Left lung (tissue), 10 donors: Measurements from ENCODE around the gene SV2C. TPM values are rescaled to one million over a fixed set of nuclear protein-coding genes. Genes with fewer than 3 reads are reported as not detected.

Experiments used
- ATAC-seq: fragments of 200-7000 bp; cut with Tn5 transposase; one replicate; pipeline ENCODE4 v1.9.1; 2020; ENCODE audit warnings: moderate library complexity
- DNase-seq, 4 donors: peaks; one replicate each; pipeline ENCODE4 v3.0.0-alpha.2; 2013 to 2020
- H3K27ac ChIP-seq, 2 donors: fragments of 200-600 bp; sonication (generic) in 1 of 2; one replicate each; pipeline versions ENCODE4 v1.5.0 to v1.8.0; 2020 to 2021
- H3K27me3 ChIP-seq, 2 donors: fragments of 200-600 bp; sonication (generic) in 1 of 2; one replicate each; pipeline versions ENCODE4 v1.5.0 to v1.8.0; 2020 to 2021
- H3K36me3 ChIP-seq, 2 donors: fragments of 200-600 bp; sonication (generic) in 1 of 2; one replicate each; pipeline versions ENCODE4 v1.5.0 to v1.8.0; 2020 to 2021
- H3K4me1 ChIP-seq, 2 donors: fragments of 200-600 bp; one replicate each; pipeline ENCODE4 v1.8.0; 2021
- H3K4me3 ChIP-seq, 2 donors: fragments of 200-600 bp; sonication (generic) in 1 of 2; one replicate each; pipeline versions ENCODE4 v1.5.0 to v1.8.0; 2020 to 2021; ENCODE audit warnings: mild to moderate bottlenecking in 1 of 2
- H3K9me3 ChIP-seq, 2 donors: fragments of 200-600 bp; sonication (generic) in 1 of 2; one replicate each; pipeline versions ENCODE4 v1.5.0 to v1.8.0; 2020 to 2021
- intact Hi-C, 2 donors: fragments of 100-400 bp; cut with DNase I; formaldehyde crosslinking; loops; one replicate each; pipeline versions ENCODE4 v1.11.2 to v1.14.2; 2022
- polyA plus RNA-seq, 6 donors: library from polyadenylated mRNA; unstranded; fragments of 120-200 nt; gene quantifications; one replicate each; pipeline ENCODE4 v1.2.1, GENCODE V29; 2013; ENCODE audit not compliant: insufficient read length in 6 of 6
- total RNA-seq, 2 donors: library from RNA; stranded (reverse); fragmentation: NEBNext Ultra II Directional; extraction: Animal tissue kit (Norgen Biotek cat#: 25700); gene quantifications; one replicate each; pipeline ENCODE4 v1.2.1, GENCODE V29; 2021
- TF ChIP-seq, protein P1 (sequence below), 2 donors: fragments of 200-600 bp; sonication (generic) in 1 of 2; IDR thresholded peaks; one replicate each; pipeline versions ENCODE4 v1.5.0 to v1.8.0; 2021; ENCODE audit warnings: antibody characterized with exemption in 2 of 2
- donor health status: DM: no; HTN: yes; CAD: no.
- donor health status: DM: no; HTN: no; CAD: no.

The SV2C gene
- total and polyA plus RNA-seq, 8 donors = 0.26 to 0.52 (median 0.37) TPM

DNA sequence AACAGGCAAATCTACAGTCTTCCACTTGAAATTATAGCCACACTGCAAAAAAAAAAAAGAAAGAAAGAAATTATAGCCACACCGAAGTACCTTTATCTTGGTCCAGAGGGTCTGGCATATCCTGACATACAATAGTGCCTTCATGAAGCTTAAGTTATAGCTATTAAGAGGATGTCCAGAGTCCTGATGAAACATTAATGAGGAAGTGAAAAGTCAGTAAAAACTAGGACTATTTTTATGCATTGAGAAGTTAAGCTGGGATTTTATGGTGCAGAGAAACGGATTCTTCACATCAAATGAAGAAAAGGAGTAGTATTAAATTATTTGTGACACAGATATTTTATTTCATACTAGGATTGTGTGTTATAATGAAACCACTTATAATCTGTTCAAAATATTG is 123.9 kb downstream of the SV2C start:
- intact Hi-C loops = no loop called here
- Histone ChIP-seq H3K27ac (no peak overlapping the region), H3K4me3 (no peak overlapping the region), H3K9me3 (peaks cover 0 to 7% of the 10 kb centered on the region in 2 donors), H3K4me1 (no peaks in the 10 kb centered on the region), H3K27me3 (no peaks in the 10 kb centered on the region), H3K36me3 (no peaks in the 10 kb centered on the region)
- TF ChIP-seq, protein P1, sequence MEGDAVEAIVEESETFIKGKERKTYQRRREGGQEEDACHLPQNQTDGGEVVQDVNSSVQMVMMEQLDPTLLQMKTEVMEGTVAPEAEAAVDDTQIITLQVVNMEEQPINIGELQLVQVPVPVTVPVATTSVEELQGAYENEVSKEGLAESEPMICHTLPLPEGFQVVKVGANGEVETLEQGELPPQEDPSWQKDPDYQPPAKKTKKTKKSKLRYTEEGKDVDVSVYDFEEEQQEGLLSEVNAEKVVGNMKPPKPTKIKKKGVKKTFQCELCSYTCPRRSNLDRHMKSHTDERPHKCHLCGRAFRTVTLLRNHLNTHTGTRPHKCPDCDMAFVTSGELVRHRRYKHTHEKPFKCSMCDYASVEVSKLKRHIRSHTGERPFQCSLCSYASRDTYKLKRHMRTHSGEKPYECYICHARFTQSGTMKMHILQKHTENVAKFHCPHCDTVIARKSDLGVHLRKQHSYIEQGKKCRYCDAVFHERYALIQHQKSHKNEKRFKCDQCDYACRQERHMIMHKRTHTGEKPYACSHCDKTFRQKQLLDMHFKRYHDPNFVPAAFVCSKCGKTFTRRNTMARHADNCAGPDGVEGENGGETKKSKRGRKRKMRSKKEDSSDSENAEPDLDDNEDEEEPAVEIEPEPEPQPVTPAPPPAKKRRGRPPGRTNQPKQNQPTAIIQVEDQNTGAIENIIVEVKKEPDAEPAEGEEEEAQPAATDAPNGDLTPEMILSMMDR (IDR thresholded peaks at IDR 0.05) = no peak
- ATAC-seq (no peak), DNase-seq (no peak)

DNA sequence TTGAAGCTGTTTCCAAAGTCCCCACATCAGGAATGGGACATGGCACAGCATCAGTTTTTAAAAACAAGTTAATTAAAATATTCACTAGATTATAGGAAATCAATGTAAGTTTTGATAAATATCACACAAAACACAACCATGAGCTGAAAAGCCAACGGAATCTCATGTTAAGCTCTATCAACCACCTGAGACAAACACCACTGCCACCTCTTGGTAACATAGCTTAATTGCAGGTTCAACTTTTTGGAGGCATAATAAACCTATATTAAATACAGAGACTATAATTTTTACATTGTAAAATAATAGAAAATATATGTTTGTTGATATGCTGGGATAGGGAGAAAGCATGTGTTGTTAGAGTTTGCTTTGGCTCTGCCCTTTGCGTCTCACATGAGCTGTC is 126.1 kb downstream of the SV2C start:
- TF ChIP-seq, protein P1 (IDR thresholded peaks at IDR 0.05) = no peak
- no peak overlapping the region for H3K4me3 ChIP-seq
- no peaks in the 10 kb centered on the region for H3K27me3 ChIP-seq
- H3K36me3 ChIP-seq = no peaks in the 10 kb centered on the region
- H3K9me3 ChIP-seq = peaks cover 0 to 7% of the 10 kb centered on the region in 2 donors
- no peak for ATAC-seq
- no peak overlapping the region for H3K27ac ChIP-seq
- intact Hi-C loops = no loop called here
- H3K4me1 ChIP-seq = no peaks in the 10 kb centered on the region
- DNase-seq = no peak

DNA sequence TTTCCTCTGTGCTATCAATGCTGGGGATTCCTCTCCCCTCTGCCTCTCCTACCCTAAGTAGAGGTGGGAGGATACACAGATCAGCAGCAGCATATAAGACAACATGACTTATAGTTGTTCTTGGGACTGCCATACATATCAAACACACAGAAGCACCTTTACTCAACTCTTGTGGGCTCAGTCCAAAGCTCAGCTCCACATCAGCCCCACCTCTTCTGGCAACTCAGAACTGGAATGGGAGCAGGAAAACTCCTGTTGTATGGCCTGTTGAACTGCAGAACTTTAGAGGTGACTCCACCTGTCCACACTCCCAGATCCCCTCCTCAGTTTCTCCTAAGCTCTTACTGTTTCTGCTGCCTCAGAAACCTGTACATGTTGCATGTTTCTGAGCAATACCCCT is 127.8 kb downstream of the SV2C start:
- H3K27ac ChIP-seq = no peak overlapping the region
- H3K9me3 ChIP-seq = peaks cover 0 to 7% of the 10 kb centered on the region in 2 donors
- intact Hi-C loops = no loop called here
- ATAC-seq = no peak
- no peak for DNase-seq
- H3K4me1 ChIP-seq = no peaks in the 10 kb centered on the region
- H3K4me3 ChIP-seq = no peak overlapping the region
- H3K27me3 ChIP-seq = no peaks in the 10 kb centered on the region
- TF ChIP-seq, protein P1 (IDR thresholded peaks at IDR 0.05) = no peak
- no peaks in the 10 kb centered on the region for H3K36me3 ChIP-seq

DNA sequence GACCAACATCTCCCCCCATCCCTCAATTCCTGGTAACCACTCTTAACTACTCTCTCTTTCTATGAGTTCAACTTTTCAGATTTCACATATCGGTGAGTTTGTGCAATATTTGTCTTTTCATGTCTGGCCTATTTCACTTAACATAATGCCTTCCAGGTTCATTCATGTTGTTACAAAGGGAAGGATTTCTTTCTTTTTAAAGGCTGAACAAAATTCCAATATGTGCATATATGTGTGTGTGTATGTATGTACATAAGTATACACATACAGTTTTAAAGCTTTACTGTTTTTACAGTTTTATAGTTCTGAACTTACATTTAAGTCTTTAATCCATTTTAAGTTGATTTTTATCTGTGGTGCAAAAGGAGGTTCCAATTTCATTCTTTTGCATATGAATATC is 130.7 kb downstream of the SV2C start:
- Histone ChIP-seq H3K36me3 (no peaks in the 10 kb centered on the region), H3K27ac (no peak overlapping the region), H3K9me3 (peaks cover 0 to 7% of the 10 kb centered on the region in 2 donors), H3K4me1 (no peaks in the 10 kb centered on the region), H3K27me3 (no peaks in the 10 kb centered on the region), H3K4me3 (no peak overlapping the region)
- DNase-seq (no peak), ATAC-seq (no peak)
- TF ChIP-seq, protein P1 (IDR thresholded peaks at IDR 0.05) = no peak
- intact Hi-C loops = no loop called here

DNA sequence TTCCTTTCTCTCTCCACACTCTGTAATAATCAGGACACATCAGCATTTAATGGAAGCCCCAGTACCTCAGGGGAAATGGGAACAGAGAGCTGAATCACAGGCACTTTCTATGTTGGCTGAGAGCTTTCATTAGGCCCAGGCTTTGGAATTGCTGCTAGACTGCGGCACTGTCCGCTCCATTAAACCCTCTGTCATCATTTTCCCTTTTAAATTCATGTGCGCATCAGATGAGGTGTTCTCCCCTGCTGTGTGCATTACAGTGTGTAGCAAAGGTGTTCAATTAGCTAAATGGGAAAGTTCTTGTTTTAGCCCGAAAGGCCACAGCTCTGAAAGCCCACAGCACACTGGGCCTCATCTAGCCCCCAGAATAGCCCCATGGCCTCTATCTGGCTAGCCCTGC is 133.6 kb downstream of the SV2C start:
- no peaks in the 10 kb centered on the region for H3K27me3 ChIP-seq
- no peak overlapping the region for H3K27ac ChIP-seq
- H3K36me3 ChIP-seq = no peaks in the 10 kb centered on the region
- no peaks in the 10 kb centered on the region for H3K9me3 ChIP-seq
- intact Hi-C loops = no loop called here
- DNase-seq = no peak
- TF ChIP-seq, protein P1 (IDR thresholded peaks at IDR 0.05) = no peak
- no peak overlapping the region for H3K4me3 ChIP-seq
- H3K4me1 ChIP-seq = no peaks in the 10 kb centered on the region
- ATAC-seq = no peak
